ENCODE results near the gene ATL3.

DNA sequence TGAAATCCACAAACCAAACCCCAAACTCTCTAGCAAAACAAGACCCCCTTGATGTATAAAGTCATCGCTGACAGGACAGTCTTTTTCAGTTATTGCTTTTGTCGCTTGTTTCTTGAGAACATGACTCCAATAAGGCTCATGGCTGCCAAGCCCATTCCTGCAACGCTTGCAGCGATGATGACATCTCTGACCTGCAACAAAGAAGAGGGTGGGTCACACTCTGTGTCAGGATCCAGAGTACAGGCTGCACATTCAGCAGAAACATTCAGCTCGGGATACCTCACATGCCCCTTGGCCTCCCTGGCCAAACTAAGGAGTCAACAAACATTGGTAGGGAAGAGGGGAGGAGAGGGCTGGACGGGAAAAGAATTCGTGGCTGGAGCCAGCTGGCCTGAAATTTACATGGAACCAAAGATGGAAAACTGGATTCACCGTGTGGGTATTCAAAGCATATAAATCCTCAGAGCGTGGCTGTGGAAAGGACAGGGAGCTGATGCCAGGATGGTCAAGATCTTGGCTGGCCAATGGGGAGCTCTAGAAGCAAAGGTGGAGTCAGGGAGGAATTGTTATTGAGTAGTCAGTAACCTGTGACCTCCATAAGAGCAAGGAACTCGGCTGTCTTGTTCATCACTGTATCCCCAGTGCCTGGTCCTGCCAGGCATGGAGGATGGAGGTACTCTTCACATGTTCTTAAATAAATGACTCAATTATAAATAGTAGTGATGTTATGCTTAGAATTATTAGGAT is 96.1 kb downstream of the ATL3 start:
- TF ChIP-seq, protein P1, sequence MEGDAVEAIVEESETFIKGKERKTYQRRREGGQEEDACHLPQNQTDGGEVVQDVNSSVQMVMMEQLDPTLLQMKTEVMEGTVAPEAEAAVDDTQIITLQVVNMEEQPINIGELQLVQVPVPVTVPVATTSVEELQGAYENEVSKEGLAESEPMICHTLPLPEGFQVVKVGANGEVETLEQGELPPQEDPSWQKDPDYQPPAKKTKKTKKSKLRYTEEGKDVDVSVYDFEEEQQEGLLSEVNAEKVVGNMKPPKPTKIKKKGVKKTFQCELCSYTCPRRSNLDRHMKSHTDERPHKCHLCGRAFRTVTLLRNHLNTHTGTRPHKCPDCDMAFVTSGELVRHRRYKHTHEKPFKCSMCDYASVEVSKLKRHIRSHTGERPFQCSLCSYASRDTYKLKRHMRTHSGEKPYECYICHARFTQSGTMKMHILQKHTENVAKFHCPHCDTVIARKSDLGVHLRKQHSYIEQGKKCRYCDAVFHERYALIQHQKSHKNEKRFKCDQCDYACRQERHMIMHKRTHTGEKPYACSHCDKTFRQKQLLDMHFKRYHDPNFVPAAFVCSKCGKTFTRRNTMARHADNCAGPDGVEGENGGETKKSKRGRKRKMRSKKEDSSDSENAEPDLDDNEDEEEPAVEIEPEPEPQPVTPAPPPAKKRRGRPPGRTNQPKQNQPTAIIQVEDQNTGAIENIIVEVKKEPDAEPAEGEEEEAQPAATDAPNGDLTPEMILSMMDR (conservative IDR thresholded peaks at IDR 0.05 in 1 of 2, IDR thresholded peaks at IDR 0.05 in 1 of 2; ENCODE audit: low read depth in 1 of 2, low read length in 2 of 2) = no peak
- TF ChIP-seq EZH2 (IDR thresholded peaks at IDR 0.05; ENCODE audit: low read length, missing control alignments) = no peak
